ENCODE measurements around the gene NME7.

DNA sequence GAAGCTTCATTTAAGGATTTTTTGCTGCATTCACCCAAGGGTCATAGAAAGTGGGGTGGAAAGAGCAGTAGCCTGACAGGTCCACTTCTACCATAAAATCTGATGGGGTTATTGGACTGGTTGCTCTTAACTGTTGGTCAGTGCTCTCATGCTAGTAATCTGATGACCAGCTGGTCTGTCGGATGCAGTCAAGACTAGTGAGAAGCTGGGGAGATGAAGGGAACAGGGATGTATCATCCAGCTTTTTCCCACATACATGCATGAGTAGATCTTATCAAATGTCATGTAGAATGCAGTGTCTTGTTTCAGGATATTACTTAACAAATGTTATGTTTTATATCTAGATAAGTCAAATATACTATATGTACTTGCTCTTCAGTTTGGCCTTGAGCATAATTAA lies 250.0 kb downstream of the NME7 start:
- no peak for TF ChIP-seq POLR2AphosphoS5 (IDR thresholded peaks at IDR 0.05; ENCODE audit: borderline replicate concordance, low read depth, low read length)
- TF ChIP-seq EZH2 (IDR thresholded peaks at IDR 0.05): no peak
- no peak for TF ChIP-seq FOXP2 (optimal IDR thresholded peaks at IDR 0.05; ENCODE audit: control extremely low read depth, extremely low read length, insufficient read depth)
